Loucy (cell line): ENCODE results near the gene AGPS.
"Not testable (repeated sequence)": the region's sequence is repeated elsewhere in the genome, so short reads cannot be mapped to it uniquely, and the experiment has no call there.

Experiments
- CTCF ChIP-seq: fragments of 200-600 bp; sonication (generic); conservative IDR thresholded peaks from 2 replicates; pipeline ENCODE4 v1.5.1; 2014; ENCODE audit warnings: mild to moderate bottlenecking, antibody characterized with exemption, low read length
- EZH2phosphoT487 ChIP-seq: fragments of 200-600 bp; IDR thresholded peaks from 2 replicates; pipeline ENCODE4 v1.6.1; 2018; ENCODE audit warnings: antibody characterized with exemption, mild to moderate bottlenecking, moderate library complexity, borderline replicate concordance

DNA sequence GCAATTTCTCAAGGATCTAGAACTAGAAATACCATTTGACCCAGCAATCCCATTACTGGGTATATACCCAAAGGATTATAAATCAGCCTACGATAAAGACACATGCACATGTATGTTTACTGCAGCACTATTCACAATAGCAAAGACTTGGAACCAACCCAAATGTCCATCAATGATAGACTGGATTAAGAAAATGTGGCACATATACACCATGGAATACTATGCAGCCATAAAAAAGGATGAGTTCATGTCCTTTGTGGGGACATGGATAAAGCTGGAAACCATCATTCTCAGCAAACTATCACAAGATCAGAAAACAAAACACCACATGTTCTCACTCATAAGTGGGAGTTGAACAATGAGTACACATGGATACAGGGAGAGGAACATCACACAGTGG is 67.2 kb downstream of the AGPS start:
- TF ChIP-seq CTCF, EZH2phosphoT487: not testable (repeated sequence)
